ENCODE data around the gene NOVA2. TPM values are rescaled to one million over a fixed set of nuclear protein-coding genes. Genes with fewer than 3 reads are reported as not detected.

NOVA2 gene
- total and polyA plus RNA-seq, 2 donors (not counting 1 experiment from before 2014, with no cell fraction given): not detected

GRCh38 chr19:45901912-45902650, 71.6 kb downstream of the NOVA2 start, which contains the start of gene MYPOP:
Gene MYPOP (minus strand): TSS chr19:45902613. CDS start chr19:45901773, 840 bp downstream.
- peak within 1 kb of the TSS; percentile 64 to 70 for H3K27ac ChIP-seq (ENCODE audit: low read length in 2 of 2)
- Mint-ChIP-seq H3K9me3 (ENCODE audit: insufficient read depth) (no peaks in the 10 kb centered on the region), H3K27me3 (no peaks in the 10 kb centered on the region), H3K4me3 (peak within 1 kb of the TSS; percentile 89), H3K4me1 (peaks cover 35% of the 10 kb centered on the region), H3K27ac (peak within 1 kb of the TSS; percentile 95)
- H3K27me3 ChIP-seq (replicated peaks in 1 of 4; ENCODE audit: control extremely low read depth in 1 of 4, control insufficient read depth in 3 of 4, insufficient read depth in 4 of 4, low read length in 3 of 4): no peaks in the 10 kb centered on the region
- peaks cover 22 to 29% of the 10 kb centered on the region in 2 donors for H3K4me1 ChIP-seq (ENCODE audit: control insufficient read depth in 2 of 2, insufficient read depth in 2 of 2, low read length in 2 of 2)
- peaks cover 3 to 9% of the 10 kb centered on the region in 2 experiments for H3K36me3 ChIP-seq (replicated peaks in 1 of 2; ENCODE audit: control extremely low read depth in 1 of 2, control insufficient read depth in 1 of 2, extremely low read depth in 1 of 2, insufficient read depth in 2 of 2, low read length in 1 of 2)
- CTCF ChIA-PET: interaction anchor here (0.8 to 2.7 kb wide), 3 partner anchors 14 to 38 kb away, joined by 3 to 15 read pairs (median 4); partner anchors contain the start of genes FOXA3 and SYMPK
- WGBS (ENCODE audit: insufficient coverage): under 1% methylated on average over 44 of the region's 47 CpGs
- intact Hi-C loops (cut with micrococcal nuclease): loop anchor here (1.0 kb wide), 4 partner anchors 16 to 93 kb away; partner anchors contain the start of genes CCDC61, IRF2BP1 and SYMPK
- peaks cover 20% of the 10 kb centered on the region for H3K79me2 ChIP-seq (ENCODE audit: control insufficient read depth, insufficient read depth, low read length)
- TF ChIP-seq EZH2 (IDR thresholded peaks at IDR 0.05; ENCODE audit: borderline replicate concordance, insufficient read depth, low read depth, low read length, poor library complexity, severe bottlenecking) (no peak), CTCF (IDR thresholded peaks at IDR 0.05) (no peak)
- peak within 1 kb of the TSS; percentile 82 for H2AFZ ChIP-seq (ENCODE audit: insufficient read depth, low read depth, low read length, poor library complexity, severe bottlenecking)
- peak within 1 kb of the TSS; percentile 89 for H3K4me2 ChIP-seq (replicated peaks; ENCODE audit: low read depth, low read length, poor library complexity, severe bottlenecking)
- POLR2A ChIA-PET: interaction anchor here (1.3 to 2.9 kb wide), 2 partner anchors 16 to 38 kb away, joined by 9 to 33 read pairs; partner anchors contain the start of genes FOXA3, IRF2BP1 and SYMPK
- no peaks in the 10 kb centered on the region for H4K20me1 ChIP-seq (ENCODE audit: control insufficient read depth, insufficient read depth, low read length, poor library complexity, severe bottlenecking)
- H3K9me3 ChIP-seq (ENCODE audit: control extremely low read depth in 1 of 3, control insufficient read depth in 2 of 3, insufficient read depth in 1 of 3, low read length in 2 of 3): no peaks in the 10 kb centered on the region
- ATAC-seq (ENCODE audit: low read depth) (no peak), DNase-seq (no peak)
- H3K4me3 ChIP-seq (ENCODE audit: control extremely low read depth in 1 of 5, extremely low read depth in 1 of 5, insufficient read depth in 1 of 5, low read depth in 2 of 5, low read length in 4 of 5): peak within 1 kb of the TSS; percentile 69 to 88 (median 76)
- H3K9ac ChIP-seq (ENCODE audit: low read length): peak within 1 kb of the TSS; percentile 73

Measured in B cell (primary cell).